GM23338 (cell line): ENCODE data around the gene HOXA3. TPM values are rescaled to one million over a fixed set of nuclear protein-coding genes. Genes with fewer than 3 reads are reported as not detected.

Source experiments
- ATAC-seq: fragments of 200-7000 bp; cut with Tn5 transposase; 3 replicates; pipeline ENCODE4 v1.9.1; 2020
- DNase-seq: peaks from one replicate; pipeline ENCODE4 v3.0.0-alpha.2; 2015; ENCODE audit warnings: low spot score
- H2AFZ ChIP-seq: fragments of 200-600 bp; sonication (generic); 2 replicates; pipeline ENCODE4 v1.8.0; 2016; ENCODE audit warnings: antibody characterized with exemption, mild to moderate bottlenecking, moderate library complexity
- H3F3A ChIP-seq: fragments of 200-600 bp; sonication (generic); replicated peaks from 2 replicates; pipeline ENCODE4 v1.8.0; 2017; ENCODE audit warnings: antibody characterized with exemption, mixed run types, low read depth
- H3K27ac ChIP-seq: fragments of 200-600 bp; sonication (generic); 2 replicates; pipeline ENCODE4 v1.6.1; 2016; ENCODE audit warnings: low read depth
- H3K27me3 ChIP-seq: fragments of 200-600 bp; sonication (generic); 2 replicates; pipeline ENCODE4 v1.8.0; 2016; ENCODE audit warnings: mild to moderate bottlenecking, mixed run types, moderate library complexity; ENCODE audit not compliant: insufficient read depth
- H3K36me3 ChIP-seq: fragments of 200-600 bp; sonication (generic); 2 replicates; pipeline ENCODE4 v1.8.0; 2016; ENCODE audit warnings: mild to moderate bottlenecking; ENCODE audit not compliant: insufficient read depth
- H3K4me1 ChIP-seq: fragments of 200-600 bp; sonication (generic); 2 replicates; pipeline ENCODE4 v1.8.0; 2016; ENCODE audit warnings: mild to moderate bottlenecking, moderate library complexity; ENCODE audit not compliant: insufficient read depth
- H3K4me2 ChIP-seq: fragments of 200-600 bp; sonication (generic); 2 replicates; pipeline ENCODE4 v1.7.1; 2017; ENCODE audit warnings: mixed run types
- H3K4me3 ChIP-seq: fragments of 200-600 bp; sonication (generic); 2 replicates; pipeline ENCODE4 v1.6.1; 2016; ENCODE audit warnings: mixed run types
- H3K79me2 ChIP-seq: fragments of 200-600 bp; sonication (generic); replicated peaks from 2 replicates; pipeline ENCODE4 v1.8.0; 2017; ENCODE audit warnings: mild to moderate bottlenecking; ENCODE audit not compliant: insufficient read depth
- H3K9me2 ChIP-seq: fragments of 200-600 bp; sonication (generic); 2 replicates; pipeline ENCODE4 v1.8.0; 2017; ENCODE audit not compliant: insufficient read depth
- H4K20me1 ChIP-seq: fragments of 200-600 bp; sonication (generic); replicated peaks from 2 replicates; pipeline ENCODE4 v1.8.0; 2017; ENCODE audit warnings: mild to moderate bottlenecking; ENCODE audit not compliant: insufficient read depth
- H3K27ac Mint-ChIP-seq: 2 replicates; pipeline ENCODE4 v1.8.0; 2020; ENCODE audit warnings: inconsistent platforms, mild to moderate bottlenecking, moderate library complexity, mixed read lengths
- H3K27me3 Mint-ChIP-seq: 3 replicates; pipeline ENCODE4 v1.8.0; 2022; ENCODE audit warnings: low read depth, mild to moderate bottlenecking, moderate library complexity, mixed read lengths, inconsistent platforms; ENCODE audit not compliant: insufficient read depth, poor library complexity
- H3K36me3 Mint-ChIP-seq: 3 replicates; pipeline ENCODE4 v1.8.0; 2021; ENCODE audit warnings: low read depth, mild to moderate bottlenecking, inconsistent platforms, moderate library complexity, mixed read lengths
- H3K4me1 Mint-ChIP-seq: 3 replicates; pipeline ENCODE4 v1.8.0; 2020; ENCODE audit warnings: mild to moderate bottlenecking, inconsistent platforms, mixed read lengths
- H3K4me3 Mint-ChIP-seq: 3 replicates; pipeline ENCODE4 v1.8.0; 2021; ENCODE audit warnings: moderate library complexity, mild to moderate bottlenecking, inconsistent platforms, mixed read lengths
- H3K9me3 Mint-ChIP-seq: 3 replicates; pipeline ENCODE4 v1.8.0; 2020; ENCODE audit warnings: moderate library complexity, mild to moderate bottlenecking, inconsistent platforms, mixed read lengths
- CREB1 ChIP-seq: fragments of 250-450 bp; sonication (Bioruptor Pico); IDR thresholded peaks from 2 replicates; pipeline ENCODE4 v1.5.0; 2020; ENCODE audit warnings: low read depth, mild to moderate bottlenecking, moderate library complexity
- ETS1 ChIP-seq: IDR thresholded peaks from 2 replicates; pipeline ENCODE4 v1.6.1; 2016; ENCODE audit warnings: antibody characterized with exemption
- EZH2 ChIP-seq: fragments of 200-600 bp; sonication (generic); IDR thresholded peaks from one replicate; pipeline ENCODE4 v1.8.0; 2017; ENCODE audit warnings: antibody characterized with exemption, mild to moderate bottlenecking, low read depth; ENCODE audit not compliant: unreplicated experiment
- EZH2phosphoT487 ChIP-seq: fragments of 200-600 bp; sonication (generic); IDR thresholded peaks from one replicate; pipeline ENCODE4 v1.8.1; 2018; ENCODE audit warnings: antibody characterized with exemption; ENCODE audit not compliant: unreplicated experiment
- JUNB ChIP-seq: IDR thresholded peaks from one replicate; pipeline ENCODE4 v1.6.1; 2016; ENCODE audit warnings: antibody characterized with exemption; ENCODE audit not compliant: unreplicated experiment
- NANOG ChIP-seq: IDR thresholded peaks from 2 replicates; pipeline ENCODE4 v1.6.1; 2016; ENCODE audit warnings: antibody characterized with exemption, borderline replicate concordance
- POLR2AphosphoS5 ChIP-seq: IDR thresholded peaks from 2 replicates; pipeline ENCODE4 v1.6.1; 2016; ENCODE audit warnings: antibody characterized with exemption, low read depth
- STAT1 ChIP-seq: IDR thresholded peaks from one replicate; pipeline ENCODE4 v1.6.1; 2016; ENCODE audit warnings: antibody characterized with exemption; ENCODE audit not compliant: unreplicated experiment
- ZNF114 ChIP-seq: fragments of 250-450 bp; sonication (Bioruptor Pico); IDR thresholded peaks from 2 replicates; pipeline ENCODE4 v1.5.0; 2020; ENCODE audit warnings: mild to moderate bottlenecking, moderate library complexity
- ZNF331 ChIP-seq: fragments of 250-450 bp; sonication (Bioruptor Pico); IDR thresholded peaks from 2 replicates; pipeline ENCODE4 v1.5.0; 2020; ENCODE audit warnings: low read depth, mild to moderate bottlenecking, moderate library complexity
- polyA plus RNA-seq: library from polyadenylated mRNA; unstranded; fragments of >200 nt; fragmentation: Nextera tagmentation; extraction: Ambion mirVana; gene quantifications from 2 replicates; pipeline ENCODE4 v1.2.1, GENCODE V29; 2016
- total RNA-seq: library from RNA; depleted of rRNA; stranded (reverse); fragments of >200 nt; shearing (Covaris generic); gene quantifications from 2 replicates; pipeline ENCODE4 v1.2.3, GENCODE V29; 2014
- TF ChIP-seq, protein P1 (sequence below): IDR thresholded peaks from one replicate; pipeline ENCODE4 v1.6.1; 2018; ENCODE audit warnings: antibody characterized with exemption; ENCODE audit not compliant: unreplicated experiment
- TF ChIP-seq, protein P2 (sequence below): fragments of 250-450 bp; sonication (Bioruptor Pico); IDR thresholded peaks from 2 replicates; pipeline ENCODE4 v1.5.0; 2020; ENCODE audit warnings: mild to moderate bottlenecking, moderate library complexity
- TF ChIP-seq, protein P3 (sequence below), 2 experiments: fragments of 200-600 bp in 1 of 2; sonication (generic) in 1 of 2; conservative IDR thresholded peaks; 2 replicates each; pipeline versions ENCODE4 v1.5.1 to v1.6.1; 2016 to 2017; ENCODE audit warnings: antibody characterized with exemption in 2 of 2, low read depth in 2 of 2, mild to moderate bottlenecking in 2 of 2, moderate library complexity in 1 of 2

The HOXA3 gene
- total and polyA plus RNA-seq, 2 experiments from 2014 or later = not detected

- Mint-ChIP-seq H3K9me3 (peaks cover 16% of the 10 kb centered on the region; the same call in 2 of the 3 replicates), H3K4me1 (peaks cover 13% of the 10 kb centered on the region), H3K4me3 (no peak overlapping the region), H3K27me3 (peaks cover 100% of the 10 kb centered on the region), H3K36me3 (no peaks in the 10 kb centered on the region; the same call in 2 of the 3 replicates), H3K27ac (no peak overlapping the region)
- Histone ChIP-seq H4K20me1 (peaks cover 59% of the 10 kb centered on the region), H3K27ac (no peak overlapping the region), H3K4me1 (peaks cover 4% of the 10 kb centered on the region), H3K9me2 (no peaks in the 10 kb centered on the region), H2AFZ (no peak overlapping the region), H3K36me3 (no peaks in the 10 kb centered on the region; the same call in 1 of the 2 replicates), H3K79me2 (no peaks in the 10 kb centered on the region), H3F3A (peaks cover 38% of the 10 kb centered on the region), H3K4me2 (no peak overlapping the region), H3K27me3 (peaks cover 100% of the 10 kb centered on the region), H3K4me3 (no peak overlapping the region)
- peak; percentile 53 for DNase-seq
- no peak for ATAC-seq
- TF ChIP-seq, protein P1, sequence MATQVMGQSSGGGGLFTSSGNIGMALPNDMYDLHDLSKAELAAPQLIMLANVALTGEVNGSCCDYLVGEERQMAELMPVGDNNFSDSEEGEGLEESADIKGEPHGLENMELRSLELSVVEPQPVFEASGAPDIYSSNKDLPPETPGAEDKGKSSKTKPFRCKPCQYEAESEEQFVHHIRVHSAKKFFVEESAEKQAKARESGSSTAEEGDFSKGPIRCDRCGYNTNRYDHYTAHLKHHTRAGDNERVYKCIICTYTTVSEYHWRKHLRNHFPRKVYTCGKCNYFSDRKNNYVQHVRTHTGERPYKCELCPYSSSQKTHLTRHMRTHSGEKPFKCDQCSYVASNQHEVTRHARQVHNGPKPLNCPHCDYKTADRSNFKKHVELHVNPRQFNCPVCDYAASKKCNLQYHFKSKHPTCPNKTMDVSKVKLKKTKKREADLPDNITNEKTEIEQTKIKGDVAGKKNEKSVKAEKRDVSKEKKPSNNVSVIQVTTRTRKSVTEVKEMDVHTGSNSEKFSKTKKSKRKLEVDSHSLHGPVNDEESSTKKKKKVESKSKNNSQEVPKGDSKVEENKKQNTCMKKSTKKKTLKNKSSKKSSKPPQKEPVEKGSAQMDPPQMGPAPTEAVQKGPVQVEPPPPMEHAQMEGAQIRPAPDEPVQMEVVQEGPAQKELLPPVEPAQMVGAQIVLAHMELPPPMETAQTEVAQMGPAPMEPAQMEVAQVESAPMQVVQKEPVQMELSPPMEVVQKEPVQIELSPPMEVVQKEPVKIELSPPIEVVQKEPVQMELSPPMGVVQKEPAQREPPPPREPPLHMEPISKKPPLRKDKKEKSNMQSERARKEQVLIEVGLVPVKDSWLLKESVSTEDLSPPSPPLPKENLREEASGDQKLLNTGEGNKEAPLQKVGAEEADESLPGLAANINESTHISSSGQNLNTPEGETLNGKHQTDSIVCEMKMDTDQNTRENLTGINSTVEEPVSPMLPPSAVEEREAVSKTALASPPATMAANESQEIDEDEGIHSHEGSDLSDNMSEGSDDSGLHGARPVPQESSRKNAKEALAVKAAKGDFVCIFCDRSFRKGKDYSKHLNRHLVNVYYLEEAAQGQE = no peak
- TF ChIP-seq, protein P2, sequence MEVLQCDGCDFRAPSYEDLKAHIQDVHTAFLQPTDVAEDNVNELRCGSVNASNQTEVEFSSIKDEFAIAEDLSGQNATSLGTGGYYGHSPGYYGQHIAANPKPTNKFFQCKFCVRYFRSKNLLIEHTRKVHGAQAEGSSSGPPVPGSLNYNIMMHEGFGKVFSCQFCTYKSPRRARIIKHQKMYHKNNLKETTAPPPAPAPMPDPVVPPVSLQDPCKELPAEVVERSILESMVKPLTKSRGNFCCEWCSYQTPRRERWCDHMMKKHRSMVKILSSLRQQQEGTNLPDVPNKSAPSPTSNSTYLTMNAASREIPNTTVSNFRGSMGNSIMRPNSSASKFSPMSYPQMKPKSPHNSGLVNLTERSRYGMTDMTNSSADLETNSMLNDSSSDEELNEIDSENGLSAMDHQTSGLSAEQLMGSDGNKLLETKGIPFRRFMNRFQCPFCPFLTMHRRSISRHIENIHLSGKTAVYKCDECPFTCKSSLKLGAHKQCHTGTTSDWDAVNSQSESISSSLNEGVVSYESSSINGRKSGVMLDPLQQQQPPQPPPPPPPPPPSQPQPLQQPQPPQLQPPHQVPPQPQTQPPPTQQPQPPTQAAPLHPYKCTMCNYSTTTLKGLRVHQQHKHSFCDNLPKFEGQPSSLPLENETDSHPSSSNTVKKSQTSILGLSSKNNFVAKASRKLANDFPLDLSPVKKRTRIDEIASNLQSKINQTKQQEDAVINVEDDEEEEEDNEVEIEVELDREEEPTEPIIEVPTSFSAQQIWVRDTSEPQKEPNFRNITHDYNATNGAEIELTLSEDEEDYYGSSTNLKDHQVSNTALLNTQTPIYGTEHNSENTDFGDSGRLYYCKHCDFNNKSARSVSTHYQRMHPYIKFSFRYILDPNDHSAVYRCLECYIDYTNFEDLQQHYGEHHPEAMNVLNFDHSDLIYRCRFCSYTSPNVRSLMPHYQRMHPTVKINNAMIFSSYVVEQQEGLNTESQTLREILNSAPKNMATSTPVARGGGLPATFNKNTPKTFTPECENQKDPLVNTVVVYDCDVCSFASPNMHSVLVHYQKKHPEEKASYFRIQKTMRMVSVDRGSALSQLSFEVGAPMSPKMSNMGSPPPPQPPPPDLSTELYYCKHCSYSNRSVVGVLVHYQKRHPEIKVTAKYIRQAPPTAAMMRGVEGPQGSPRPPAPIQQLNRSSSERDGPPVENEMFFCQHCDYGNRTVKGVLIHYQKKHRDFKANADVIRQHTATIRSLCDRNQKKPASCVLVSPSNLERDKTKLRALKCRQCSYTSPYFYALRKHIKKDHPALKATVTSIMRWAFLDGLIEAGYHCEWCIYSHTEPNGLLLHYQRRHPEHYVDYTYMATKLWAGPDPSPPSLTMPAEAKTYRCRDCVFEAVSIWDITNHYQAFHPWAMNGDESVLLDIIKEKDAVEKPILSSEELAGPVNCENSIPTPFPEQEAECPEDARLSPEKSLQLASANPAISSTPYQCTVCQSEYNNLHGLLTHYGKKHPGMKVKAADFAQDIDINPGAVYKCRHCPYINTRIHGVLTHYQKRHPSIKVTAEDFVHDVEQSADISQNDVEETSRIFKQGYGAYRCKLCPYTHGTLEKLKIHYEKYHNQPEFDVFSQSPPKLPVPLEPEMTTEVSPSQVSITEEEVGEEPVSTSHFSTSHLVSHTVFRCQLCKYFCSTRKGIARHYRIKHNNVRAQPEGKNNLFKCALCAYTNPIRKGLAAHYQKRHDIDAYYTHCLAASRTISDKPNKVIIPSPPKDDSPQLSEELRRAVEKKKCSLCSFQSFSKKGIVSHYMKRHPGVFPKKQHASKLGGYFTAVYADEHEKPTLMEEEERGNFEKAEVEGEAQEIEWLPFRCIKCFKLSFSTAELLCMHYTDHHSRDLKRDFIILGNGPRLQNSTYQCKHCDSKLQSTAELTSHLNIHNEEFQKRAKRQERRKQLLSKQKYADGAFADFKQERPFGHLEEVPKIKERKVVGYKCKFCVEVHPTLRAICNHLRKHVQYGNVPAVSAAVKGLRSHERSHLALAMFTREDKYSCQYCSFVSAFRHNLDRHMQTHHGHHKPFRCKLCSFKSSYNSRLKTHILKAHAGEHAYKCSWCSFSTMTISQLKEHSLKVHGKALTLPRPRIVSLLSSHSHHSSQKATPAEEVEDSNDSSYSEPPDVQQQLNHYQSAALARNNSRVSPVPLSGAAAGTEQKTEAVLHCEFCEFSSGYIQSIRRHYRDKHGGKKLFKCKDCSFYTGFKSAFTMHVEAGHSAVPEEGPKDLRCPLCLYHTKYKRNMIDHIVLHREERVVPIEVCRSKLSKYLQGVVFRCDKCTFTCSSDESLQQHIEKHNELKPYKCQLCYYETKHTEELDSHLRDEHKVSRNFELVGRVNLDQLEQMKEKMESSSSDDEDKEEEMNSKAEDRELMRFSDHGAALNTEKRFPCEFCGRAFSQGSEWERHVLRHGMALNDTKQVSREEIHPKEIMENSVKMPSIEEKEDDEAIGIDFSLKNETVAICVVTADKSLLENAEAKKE (CRISPR knock-in tag) = no peak
- TF ChIP-seq ZNF331 (no peak), POLR2AphosphoS5 (no peak), ZNF114 (CRISPR knock-in tag) (no peak), STAT1 (no peak), JUNB (no peak), NANOG (no peak), CREB1 (CRISPR knock-in tag) (no peak), ETS1 (no peak), EZH2 (peak; percentile 95), EZH2phosphoT487 (peak; percentile 27)
- TF ChIP-seq, protein P3, sequence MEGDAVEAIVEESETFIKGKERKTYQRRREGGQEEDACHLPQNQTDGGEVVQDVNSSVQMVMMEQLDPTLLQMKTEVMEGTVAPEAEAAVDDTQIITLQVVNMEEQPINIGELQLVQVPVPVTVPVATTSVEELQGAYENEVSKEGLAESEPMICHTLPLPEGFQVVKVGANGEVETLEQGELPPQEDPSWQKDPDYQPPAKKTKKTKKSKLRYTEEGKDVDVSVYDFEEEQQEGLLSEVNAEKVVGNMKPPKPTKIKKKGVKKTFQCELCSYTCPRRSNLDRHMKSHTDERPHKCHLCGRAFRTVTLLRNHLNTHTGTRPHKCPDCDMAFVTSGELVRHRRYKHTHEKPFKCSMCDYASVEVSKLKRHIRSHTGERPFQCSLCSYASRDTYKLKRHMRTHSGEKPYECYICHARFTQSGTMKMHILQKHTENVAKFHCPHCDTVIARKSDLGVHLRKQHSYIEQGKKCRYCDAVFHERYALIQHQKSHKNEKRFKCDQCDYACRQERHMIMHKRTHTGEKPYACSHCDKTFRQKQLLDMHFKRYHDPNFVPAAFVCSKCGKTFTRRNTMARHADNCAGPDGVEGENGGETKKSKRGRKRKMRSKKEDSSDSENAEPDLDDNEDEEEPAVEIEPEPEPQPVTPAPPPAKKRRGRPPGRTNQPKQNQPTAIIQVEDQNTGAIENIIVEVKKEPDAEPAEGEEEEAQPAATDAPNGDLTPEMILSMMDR (conservative IDR thresholded peaks at IDR 0.05; ENCODE audit: low read depth in 2 of 2) = no peak
These were observed 14.4 kb upstream of the HOXA3 start for GRCh38 chr7:27166531-27167505.
